AG09319 (cell line): ENCODE results near the gene A1CF.

ENCODE experiments used
- DNase-seq: peaks from one replicate; pipeline ENCODE4 v3.0.0-alpha.2; 2010; ENCODE audit warnings: low read depth; ENCODE audit errors: extremely low read depth
- TF ChIP-seq, protein P1 (sequence below): IDR thresholded peaks from 2 replicates; pipeline ENCODE4 v1.5.1; 2011; ENCODE audit warnings: low read depth, mild to moderate bottlenecking, inconsistent platforms, low read length, moderate library complexity

The A1CF gene

DNA sequence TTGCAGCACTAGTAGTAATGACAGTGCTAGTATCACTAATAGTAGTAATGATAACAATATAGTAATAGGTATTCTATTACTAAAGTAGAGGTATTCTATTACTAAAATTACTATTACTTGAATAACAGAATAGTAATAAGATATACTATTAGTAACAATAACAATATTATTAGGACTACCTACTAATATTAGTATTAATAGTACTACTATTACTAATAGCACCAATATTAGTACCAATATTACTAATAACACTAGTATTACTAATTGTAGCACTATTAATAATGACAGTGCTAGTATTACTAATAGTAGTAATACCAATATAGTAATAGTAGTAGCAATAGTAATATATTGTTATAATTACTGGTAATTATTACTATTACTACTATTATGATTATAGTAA, 24.1 kb downstream of the A1CF start:
- TF ChIP-seq, protein P1, sequence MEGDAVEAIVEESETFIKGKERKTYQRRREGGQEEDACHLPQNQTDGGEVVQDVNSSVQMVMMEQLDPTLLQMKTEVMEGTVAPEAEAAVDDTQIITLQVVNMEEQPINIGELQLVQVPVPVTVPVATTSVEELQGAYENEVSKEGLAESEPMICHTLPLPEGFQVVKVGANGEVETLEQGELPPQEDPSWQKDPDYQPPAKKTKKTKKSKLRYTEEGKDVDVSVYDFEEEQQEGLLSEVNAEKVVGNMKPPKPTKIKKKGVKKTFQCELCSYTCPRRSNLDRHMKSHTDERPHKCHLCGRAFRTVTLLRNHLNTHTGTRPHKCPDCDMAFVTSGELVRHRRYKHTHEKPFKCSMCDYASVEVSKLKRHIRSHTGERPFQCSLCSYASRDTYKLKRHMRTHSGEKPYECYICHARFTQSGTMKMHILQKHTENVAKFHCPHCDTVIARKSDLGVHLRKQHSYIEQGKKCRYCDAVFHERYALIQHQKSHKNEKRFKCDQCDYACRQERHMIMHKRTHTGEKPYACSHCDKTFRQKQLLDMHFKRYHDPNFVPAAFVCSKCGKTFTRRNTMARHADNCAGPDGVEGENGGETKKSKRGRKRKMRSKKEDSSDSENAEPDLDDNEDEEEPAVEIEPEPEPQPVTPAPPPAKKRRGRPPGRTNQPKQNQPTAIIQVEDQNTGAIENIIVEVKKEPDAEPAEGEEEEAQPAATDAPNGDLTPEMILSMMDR: no peak
- DNase-seq: no peak

DNA sequence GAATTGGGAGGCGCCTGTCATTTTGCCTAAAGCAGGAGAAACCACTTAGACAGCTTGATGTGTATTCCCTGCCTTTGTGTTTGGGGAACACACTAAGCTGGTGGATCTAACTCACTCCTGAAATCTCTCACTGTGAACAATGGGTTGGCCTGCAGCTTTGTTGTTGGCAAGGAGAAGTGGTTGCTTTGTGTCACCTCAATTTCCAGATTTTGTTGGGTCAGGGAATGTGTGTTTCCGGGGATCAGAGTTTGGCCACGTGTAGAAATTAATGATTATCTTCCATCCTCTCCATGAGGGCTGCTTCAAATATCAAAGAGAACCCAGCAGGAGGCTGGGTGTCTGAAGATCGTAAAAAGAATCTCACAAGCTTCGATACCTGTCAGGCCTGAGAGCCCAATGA, 27.8 kb downstream of the A1CF start:
- TF ChIP-seq, protein P1: no peak
- DNase-seq: no peak

DNA sequence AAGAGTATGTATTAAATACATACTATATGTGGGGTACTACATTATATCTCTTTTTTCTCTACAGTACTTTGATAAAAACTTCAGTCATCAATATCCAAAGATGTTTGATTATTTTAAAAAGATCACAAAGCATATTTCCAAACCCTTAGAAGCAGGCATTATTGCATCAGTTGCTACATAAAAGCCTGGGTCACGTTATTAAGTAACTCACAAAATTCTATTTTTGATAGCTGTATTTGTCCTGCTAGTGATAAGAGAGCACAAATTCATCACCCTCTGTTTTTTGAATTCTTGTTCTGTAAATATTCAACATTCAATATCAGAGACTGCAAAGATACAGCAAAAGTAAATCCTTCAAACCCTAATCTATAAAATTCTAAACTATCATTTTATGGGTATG, 30.0 kb downstream of the A1CF start:
- DNase-seq: no peak
- TF ChIP-seq, protein P1: no peak

DNA sequence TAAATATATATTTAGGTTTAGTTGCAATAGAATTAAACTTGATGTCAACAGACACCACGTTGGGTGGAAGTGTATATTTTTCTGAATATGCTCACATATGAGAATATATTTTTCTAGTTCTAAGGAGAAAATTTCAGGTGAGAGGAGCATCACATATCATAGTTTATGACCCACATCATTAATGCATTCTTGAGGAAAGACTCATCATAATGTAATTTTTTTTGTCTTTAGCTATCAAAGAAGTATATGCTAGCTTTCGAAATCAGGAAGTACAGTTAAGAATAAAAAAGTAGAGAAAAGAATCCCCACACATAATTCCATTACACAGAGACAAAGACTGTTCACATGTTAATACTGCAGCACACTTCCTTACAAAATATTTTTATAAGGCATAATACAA, 30.4 kb downstream of the A1CF start:
- DNase-seq: no peak
- TF ChIP-seq, protein P1: no peak

DNA sequence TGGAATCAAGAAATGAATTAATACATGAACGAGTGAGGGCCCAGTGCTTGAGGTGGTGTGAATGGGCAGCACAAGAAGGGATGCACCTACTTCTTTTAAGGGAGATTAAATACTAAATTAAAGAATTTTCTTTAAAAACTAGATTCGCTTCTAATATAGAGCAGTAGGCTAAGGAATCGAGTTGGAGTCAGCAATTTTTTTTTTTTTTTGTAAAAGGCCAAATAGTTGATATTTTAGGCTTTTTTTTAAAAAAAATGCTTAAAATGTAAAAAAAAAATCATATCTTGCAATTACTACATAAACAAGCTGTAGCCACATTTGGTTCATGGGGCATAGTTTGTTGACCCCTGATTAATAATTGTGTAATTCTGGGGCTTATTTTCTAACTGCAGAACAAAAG, 31.9 kb downstream of the A1CF start:
- no peak for DNase-seq
- TF ChIP-seq, protein P1: no peak

DNA sequence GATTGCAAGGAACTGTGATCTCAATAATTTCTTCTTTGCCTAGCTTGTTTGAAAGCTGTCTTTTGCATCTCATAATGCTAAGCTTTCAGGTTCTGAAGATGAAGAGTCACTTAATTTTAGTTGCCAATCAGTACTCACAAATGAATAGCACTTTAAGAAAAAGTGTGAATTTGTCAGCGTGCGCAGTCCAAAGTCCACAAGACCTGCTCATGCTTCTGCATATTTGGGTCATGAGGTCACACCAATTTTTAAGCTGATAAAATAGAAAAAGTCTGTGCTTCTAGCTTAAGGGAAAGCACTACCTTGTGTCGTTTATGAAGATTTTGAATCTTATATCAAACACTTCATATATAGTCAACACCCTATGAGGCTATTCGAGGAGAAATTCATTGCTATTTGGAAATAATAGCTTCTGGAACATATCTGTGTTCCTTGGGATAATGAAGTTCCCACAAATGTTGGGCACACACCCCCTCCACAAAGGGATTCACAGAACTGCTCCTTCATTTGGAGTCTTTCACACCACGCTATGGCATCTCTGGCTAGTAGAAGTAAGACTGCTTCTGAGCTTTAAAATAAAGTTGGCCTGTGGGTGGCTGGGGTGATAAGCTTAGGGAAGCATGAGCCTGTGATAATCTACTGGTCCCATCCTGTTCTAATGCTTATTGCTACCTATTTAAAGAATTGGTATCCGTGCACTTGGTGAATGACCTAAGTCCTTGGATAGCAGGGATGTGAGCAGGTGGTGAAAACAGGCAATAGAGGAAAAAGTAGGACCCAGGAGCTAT, 33.3 kb downstream of the A1CF start:
- no peak for DNase-seq
- TF ChIP-seq, protein P1: no peak

DNA sequence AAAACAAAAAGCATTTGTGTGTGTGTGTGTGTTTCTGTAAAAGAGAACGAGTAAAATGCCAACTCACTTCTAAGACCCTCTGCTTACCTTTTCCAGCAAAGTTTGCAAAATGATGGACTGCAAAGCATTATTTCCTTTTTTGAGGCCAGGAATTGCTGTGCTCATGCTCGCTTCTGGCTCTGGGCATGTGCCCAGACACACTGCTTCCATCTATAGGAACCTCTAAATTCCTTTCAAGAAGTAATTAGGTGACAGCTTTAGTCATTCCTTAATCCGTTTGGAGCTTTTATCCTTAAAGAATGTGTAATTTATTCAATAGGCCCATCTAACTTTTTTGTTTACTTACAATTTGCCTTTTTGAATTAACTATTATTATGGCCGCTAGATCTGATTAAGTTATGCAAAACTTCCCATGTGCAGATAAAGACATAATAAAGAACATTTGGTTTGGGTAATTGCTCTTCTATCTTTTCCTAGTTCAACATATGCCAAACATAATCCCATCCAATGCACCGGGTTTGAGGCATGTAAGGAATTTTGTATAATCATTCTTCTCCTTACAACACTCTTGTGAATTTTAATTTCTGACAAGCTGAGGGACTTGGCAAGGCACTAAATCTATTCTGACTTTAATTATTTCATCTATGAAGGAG, 34.7 kb downstream of the A1CF start:
- TF ChIP-seq, protein P1: no peak

More for the DNA sequence above, 34.7 kb downstream of the A1CF start:
- no peak for DNase-seq
